GM11168 (cell line): ENCODE data around the gene SET.
"Not testable (repeated sequence)": the region's sequence is repeated elsewhere in the genome, so short reads cannot be mapped to it uniquely, and the experiment has no call there.

Experiments
- in situ Hi-C: fragments of 300-500 bp; cut with MboI; formaldehyde crosslinking; loops from one replicate; pipeline ENCODE4 v1.12.0; 2022; ENCODE audit warnings: low sequenced_read_pairs; ENCODE audit not compliant: unreplicated experiment

Gene SET

GRCh38 chr9:128688501-128689292 is at the start of gene SET:
TSS of gene SET (plus strand) at chr9:128689222. CDS start at chr9:128689583, 361 bp downstream.
- in situ Hi-C loops, result no loop called here

- in situ Hi-C loops, result no loop called here
Measured at GRCh38 chr9:128640603-128641002, 48.4 kb upstream of the SET start.

GRCh38 chr9:128642675-128643245 is 46.3 kb upstream of the SET start:
- in situ Hi-C loops, result no loop called here

- in situ Hi-C loops, result no loop called here
Measured at GRCh38 chr9:128643519-128644300, 45.3 kb upstream of the SET start.

- in situ Hi-C loops, result not testable (repeated sequence)
Measured at GRCh38 chr9:128648206-128648605, 40.8 kb upstream of the SET start.

GRCh38 chr9:128651798-128652197 is 37.2 kb upstream of the SET start:
- in situ Hi-C loops, result no loop called here

GRCh38 chr9:128653908-128654307 is 35.1 kb upstream of the SET start:
- in situ Hi-C loops, result no loop called here

- in situ Hi-C loops, result no loop called here
Measured at GRCh38 chr9:128654481-128654880, 34.5 kb upstream of the SET start.

- in situ Hi-C loops, result no loop called here
Measured at GRCh38 chr9:128656416-128657343, 32.3 kb upstream of the SET start, which contains the start of gene DYNC2I2. TSS of gene DYNC2I2 (minus strand) at chr9:128656847. CDS start at chr9:128656726, 121 bp downstream.

GRCh38 chr9:128657344-128657704 is 31.7 kb upstream of the SET start:
- in situ Hi-C loops, result no loop called here

- in situ Hi-C loops, result no loop called here
Measured at GRCh38 chr9:128657796-128658195, 31.2 kb upstream of the SET start.

GRCh38 chr9:128666481-128666941 is 22.5 kb upstream of the SET start:
- in situ Hi-C loops, result not testable (repeated sequence)

- in situ Hi-C loops, result no loop called here
Measured at GRCh38 chr9:128669786-128670185, 19.2 kb upstream of the SET start.

- in situ Hi-C loops, result no loop called here
Measured at GRCh38 chr9:128675382-128675781, 13.6 kb upstream of the SET start.

GRCh38 chr9:128677794-128678193 is 11.2 kb upstream of the SET start:
- in situ Hi-C loops, result no loop called here

GRCh38 chr9:128683340-128684064 is 5.5 kb upstream of the SET start:
- in situ Hi-C loops, result no loop called here

GRCh38 chr9:128684065-128684324 is 5.0 kb upstream of the SET start:
- in situ Hi-C loops, result no loop called here

- in situ Hi-C loops, result no loop called here
Measured at GRCh38 chr9:128684325-128685199, 4.5 kb upstream of the SET start.
